GM18498 (cell line): ENCODE results near the gene SPIRE2.
A peak's percentile ranks its signal among the peaks of the same experiment; 100 is the strongest.
"Not testable (repeated sequence)": the region's sequence is repeated elsewhere in the genome, so short reads cannot be mapped to it uniquely, and the experiment has no call there.

Experiments
- ATAC-seq: cut with Tn5 transposase; IDR thresholded peaks from one replicate; pipeline ENCODE4 v1.9.1; 2021; ENCODE audit warnings: mild to moderate bottlenecking, moderate library complexity; ENCODE audit not compliant: unreplicated experiment

The SPIRE2 gene

GRCh38 chr16:89806589-89807193, 21.6 kb upstream of the SPIRE2 start:
- ATAC-seq, result not testable (repeated sequence)

- ATAC-seq, result no peak
These were observed 19.8 kb upstream of the SPIRE2 start for GRCh38 chr16:89808475-89808874.

GRCh38 chr16:89811321-89811720, 17.0 kb upstream of the SPIRE2 start:
- ATAC-seq, result no peak

DNA sequence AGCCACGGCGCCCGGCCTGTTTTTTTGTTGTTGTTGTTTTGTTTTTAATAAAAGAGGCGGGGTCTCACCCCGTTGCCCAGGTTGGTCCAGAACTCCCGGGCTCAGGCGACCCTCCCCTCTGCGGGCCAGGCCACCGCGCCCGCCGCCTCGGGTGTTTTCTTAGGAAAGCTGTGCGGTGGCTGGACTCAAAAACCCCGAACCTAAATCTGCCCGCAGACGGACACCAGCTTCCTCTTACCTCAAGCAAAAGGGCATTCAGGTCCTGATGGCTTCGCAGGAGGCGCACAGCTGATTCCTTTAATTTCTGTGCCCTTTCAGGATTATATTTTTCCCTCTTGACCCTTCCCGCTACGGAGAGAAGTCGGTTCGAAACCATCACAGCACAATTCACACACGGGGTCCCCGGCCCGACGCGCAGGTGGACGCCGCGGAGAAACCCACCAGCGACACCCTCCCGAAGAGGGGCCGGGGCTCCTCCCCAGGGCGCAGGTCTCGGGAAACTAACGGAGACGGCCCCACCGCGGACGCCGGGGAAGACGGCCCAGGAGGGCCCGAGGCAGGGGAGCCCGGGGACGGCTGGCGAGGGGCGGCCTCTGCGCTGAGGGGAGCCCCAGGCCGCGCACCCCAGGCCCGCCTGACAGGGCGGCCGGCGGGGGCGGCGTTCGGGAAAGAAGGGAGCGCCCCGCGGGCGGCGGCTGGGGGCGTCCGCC, 12.5 kb upstream of the SPIRE2 start:
- ATAC-seq, result peak; percentile 33

- not testable (repeated sequence) for ATAC-seq
These were observed 9.3 kb upstream of the SPIRE2 start for GRCh38 chr16:89818851-89819403.

- ATAC-seq, result not testable (repeated sequence)
These were observed 8.8 kb upstream of the SPIRE2 start for GRCh38 chr16:89819448-89819847.

DNA sequence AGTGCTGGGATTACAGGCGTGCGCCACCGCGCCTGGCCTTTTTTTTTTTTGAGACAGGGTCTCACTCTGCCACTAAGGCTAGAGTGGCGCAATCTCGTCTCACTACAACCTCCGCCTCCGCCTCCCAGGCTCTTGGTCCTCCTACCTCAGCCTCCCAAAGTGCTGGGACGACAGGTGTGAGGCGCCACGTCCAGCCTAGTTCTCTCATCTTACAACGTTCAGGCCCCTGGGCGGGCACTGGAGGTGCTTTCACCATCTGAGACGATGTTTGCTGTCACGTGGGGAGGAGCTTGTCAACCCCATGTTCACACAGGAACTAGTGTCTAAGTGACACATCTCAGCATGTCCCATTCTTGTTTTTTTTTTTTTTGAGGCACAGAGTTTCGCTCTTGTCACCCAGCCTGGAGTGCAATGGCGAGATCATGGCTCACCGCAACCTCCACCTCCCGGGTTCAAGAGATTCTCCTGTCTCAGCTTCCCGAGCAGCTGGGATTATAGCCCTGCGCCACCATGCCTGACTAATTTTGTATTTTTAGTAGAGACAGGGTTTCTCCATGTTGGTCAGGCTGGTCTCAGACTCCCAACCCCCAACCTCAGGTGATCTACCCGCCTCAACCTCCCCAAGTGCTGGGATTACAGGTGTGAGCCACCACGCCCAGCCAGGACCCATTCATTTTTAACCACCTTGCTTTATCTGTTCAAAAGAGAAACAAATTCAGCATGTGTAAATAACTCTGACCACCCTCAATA, 6.7 kb upstream of the SPIRE2 start:
- no peak for ATAC-seq

- ATAC-seq, result no peak
These were observed 5.8 kb upstream of the SPIRE2 start for GRCh38 chr16:89822188-89823086.

- ATAC-seq, result no peak
These were observed 5.0 kb upstream of the SPIRE2 start for GRCh38 chr16:89823087-89823823.

- not testable (repeated sequence) for ATAC-seq
These were observed 4.5 kb upstream of the SPIRE2 start for GRCh38 chr16:89823824-89824148.

DNA sequence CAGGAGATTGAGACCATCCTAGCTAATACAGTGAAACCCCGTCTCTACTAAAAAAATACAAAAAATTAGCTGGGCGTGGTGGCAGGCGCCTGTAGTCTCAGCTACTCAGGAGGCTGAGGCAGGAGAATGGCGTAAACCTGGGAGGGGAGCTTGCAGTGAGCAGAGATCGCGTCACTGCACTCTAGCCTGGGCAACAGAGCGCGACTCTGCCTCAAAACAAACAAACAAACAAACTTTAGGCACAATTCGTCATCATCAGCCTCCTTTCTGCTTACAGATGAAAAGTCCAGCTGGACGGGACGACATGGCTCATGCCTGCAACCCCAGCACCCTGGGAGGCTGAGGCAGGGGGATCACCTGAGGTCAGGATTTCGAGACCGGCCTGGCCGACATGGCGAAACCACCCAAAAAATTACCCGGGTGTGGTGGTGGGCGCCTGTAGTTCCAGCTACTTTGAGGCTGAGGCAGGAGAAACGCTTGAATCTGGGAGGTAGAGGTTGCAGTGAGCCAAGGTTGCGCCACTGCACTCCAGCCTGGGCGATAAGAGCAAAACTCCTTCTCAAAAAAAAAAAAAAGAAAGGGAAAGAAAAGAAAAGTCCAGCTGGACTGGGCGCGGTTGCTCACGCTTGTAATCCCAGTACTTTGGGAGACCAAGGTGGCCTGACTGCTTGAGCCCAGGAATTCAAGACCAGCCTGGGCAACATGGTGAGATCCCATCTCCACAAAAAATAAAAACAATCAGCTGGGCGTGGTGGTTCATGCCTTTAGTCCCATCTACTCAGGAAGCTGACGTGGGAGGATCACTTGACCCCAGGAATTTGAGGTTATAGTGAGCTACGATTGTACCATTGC, 1.5 kb upstream of the SPIRE2 start:
- no peak for ATAC-seq

GRCh38 chr16:89827383-89828198, 684 bp upstream of the SPIRE2 start:
- ATAC-seq, result no peak

GRCh38 chr16:89828870-89829629, 775 bp downstream of the SPIRE2 start:
- no peak for ATAC-seq

GRCh38 chr16:89829630-89830437, 1.6 kb downstream of the SPIRE2 start:
- no peak for ATAC-seq

DNA sequence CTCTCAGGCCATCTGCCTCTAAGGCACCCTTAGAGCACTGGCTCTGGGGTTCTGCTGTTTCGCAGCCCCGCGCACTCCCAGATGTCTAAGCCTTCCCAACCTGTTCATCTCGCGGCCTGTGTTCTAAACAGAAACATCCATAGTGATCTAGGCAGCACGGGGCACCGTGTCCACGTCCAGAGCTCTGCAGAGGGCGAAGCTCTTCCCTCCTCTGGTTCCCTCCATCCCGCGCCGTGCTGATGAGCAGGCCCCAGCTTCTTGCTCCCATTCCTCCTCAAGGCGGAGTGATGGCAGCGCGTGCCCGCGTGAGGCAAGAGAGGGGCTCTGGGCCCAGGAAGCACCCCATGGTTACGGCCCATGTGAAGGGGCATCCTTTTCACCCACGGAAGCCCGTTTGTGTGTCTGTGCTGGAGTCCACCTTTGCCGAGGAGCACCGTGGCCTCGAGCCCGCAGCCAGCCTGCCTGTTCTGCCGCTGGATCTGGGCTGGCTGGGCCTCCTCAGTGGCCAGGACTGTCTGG, 3.6 kb downstream of the SPIRE2 start:
- ATAC-seq, result no peak

GRCh38 chr16:89833664-89834363, 5.5 kb downstream of the SPIRE2 start:
- ATAC-seq, result not testable (repeated sequence)
